Tibial nerve (tissue), 4 donors: ENCODE results near the gene ENTPD1. TPM values are rescaled to one million over a fixed set of nuclear protein-coding genes. Genes with fewer than 3 reads are reported as not detected.
A peak's percentile ranks its signal among the peaks of the same experiment; 100 is the strongest.

Source experiments
- DNase-seq, 2 donors: peaks; one replicate each; pipeline ENCODE4 v3.0.0-alpha.2; 2019; ENCODE audit warnings: low spot score in 2 of 2
- H3K27ac ChIP-seq, 4 donors: fragments of 200-600 bp; sonication (generic) in 3 of 4; one replicate each; pipeline ENCODE4 v1.5.1; 2017 to 2019; ENCODE audit warnings: mild to moderate bottlenecking in 1 of 4
- H3K27me3 ChIP-seq, 2 donors: fragments of 200-600 bp; sonication (generic) in 1 of 2; one replicate each; pipeline versions ENCODE4 v1.5.1 to v1.6.0; 2017 to 2019
- H3K36me3 ChIP-seq, 3 donors: fragments of 200-600 bp; sonication (generic); one replicate each; pipeline ENCODE4 v1.5.1; 2018 to 2019
- H3K4me1 ChIP-seq, 4 donors: fragments of 200-600 bp; sonication (generic) in 3 of 4; one replicate each; pipeline ENCODE4 v1.5.1; 2017 to 2019
- H3K4me3 ChIP-seq, 4 donors: fragments of 200-600 bp; sonication (generic) in 3 of 4; one replicate each; pipeline ENCODE4 v1.5.1; 2017 to 2019; ENCODE audit warnings: mild to moderate bottlenecking in 1 of 4, moderate library complexity in 1 of 4
- H3K9me3 ChIP-seq, 4 donors: fragments of 200-600 bp; sonication (generic) in 3 of 4; one replicate each; pipeline ENCODE4 v1.5.1; 2017 to 2019
- EP300 ChIP-seq, 2 donors: sonication (generic); formaldehyde crosslinking; IDR thresholded peaks; one replicate each; pipeline ENCODE4 v1.6.1; 2017; ENCODE audit warnings: antibody characterized with exemption in 2 of 2, mild to moderate bottlenecking in 1 of 2
- POLR2A ChIP-seq, 2 donors: fragments of 450-650 bp; IDR thresholded peaks; one replicate each; pipeline ENCODE4 v1.6.1; 2017; ENCODE audit warnings: antibody characterized with exemption in 2 of 2, mild to moderate bottlenecking in 2 of 2, moderate library complexity in 2 of 2
- WGBS, 2 donors: methylation state at CpG; one replicate each; pipeline ENCODE4 v1.1.5; 2018; 5-methylcytosine and 5-hydroxymethylcytosine counted together
- total RNA-seq, 4 donors: library from RNA; depleted of rRNA; stranded (reverse); fragments of >200 nt; gene quantifications; one replicate each; pipeline ENCODE4 v1.1.0, GENCODE V29; 2016
- TF ChIP-seq, protein P1 (sequence below), 5 experiments: fragments of 200-600 bp in 3 of 5; fragments of 450-650 bp in 2 of 5; sonication (generic) in 3 of 5; IDR thresholded peaks; one replicate each; pipeline ENCODE4 v1.5.1; 2016 to 2019; ENCODE audit warnings: antibody characterized with exemption in 5 of 5, mild to moderate bottlenecking in 3 of 5, moderate library complexity in 2 of 5

The ENTPD1 gene
- total RNA-seq, 4 donors from 2014 or later = 12.6 to 33.0 (median 26.1) TPM

DNA sequence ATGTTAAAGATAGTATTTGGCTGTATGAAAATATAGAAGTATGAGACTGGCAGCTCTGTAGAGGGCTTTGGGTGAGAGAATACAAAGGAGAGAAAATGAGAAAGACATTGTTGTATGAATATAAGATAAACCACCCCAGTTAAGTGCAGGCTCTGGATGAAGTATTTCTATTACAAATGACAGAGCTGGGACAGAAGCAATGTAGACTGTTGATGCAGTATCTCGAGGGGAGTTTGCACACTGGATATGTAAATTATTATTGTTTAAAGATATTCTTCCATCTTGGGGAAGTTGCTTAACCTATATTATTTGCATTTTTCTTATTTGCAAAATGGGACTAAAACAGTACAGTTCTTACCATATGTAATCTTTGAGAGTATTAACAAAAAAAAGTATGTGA is 31.5 kb downstream of the ENTPD1 start:
- Histone ChIP-seq H3K9me3 (no peaks in the 10 kb centered on the region), H3K27me3 (no peaks in the 10 kb centered on the region), H3K36me3 (no peaks in the 10 kb centered on the region), H3K27ac (no peak overlapping the region), H3K4me3 (no peak overlapping the region), H3K4me1 (peaks cover 0 to 14% (median 6%) of the 10 kb centered on the region in 4 donors)
- TF ChIP-seq EP300 (IDR thresholded peaks at IDR 0.05) (no peak), POLR2A (IDR thresholded peaks at IDR 0.05) (no peak)
- TF ChIP-seq, protein P1, sequence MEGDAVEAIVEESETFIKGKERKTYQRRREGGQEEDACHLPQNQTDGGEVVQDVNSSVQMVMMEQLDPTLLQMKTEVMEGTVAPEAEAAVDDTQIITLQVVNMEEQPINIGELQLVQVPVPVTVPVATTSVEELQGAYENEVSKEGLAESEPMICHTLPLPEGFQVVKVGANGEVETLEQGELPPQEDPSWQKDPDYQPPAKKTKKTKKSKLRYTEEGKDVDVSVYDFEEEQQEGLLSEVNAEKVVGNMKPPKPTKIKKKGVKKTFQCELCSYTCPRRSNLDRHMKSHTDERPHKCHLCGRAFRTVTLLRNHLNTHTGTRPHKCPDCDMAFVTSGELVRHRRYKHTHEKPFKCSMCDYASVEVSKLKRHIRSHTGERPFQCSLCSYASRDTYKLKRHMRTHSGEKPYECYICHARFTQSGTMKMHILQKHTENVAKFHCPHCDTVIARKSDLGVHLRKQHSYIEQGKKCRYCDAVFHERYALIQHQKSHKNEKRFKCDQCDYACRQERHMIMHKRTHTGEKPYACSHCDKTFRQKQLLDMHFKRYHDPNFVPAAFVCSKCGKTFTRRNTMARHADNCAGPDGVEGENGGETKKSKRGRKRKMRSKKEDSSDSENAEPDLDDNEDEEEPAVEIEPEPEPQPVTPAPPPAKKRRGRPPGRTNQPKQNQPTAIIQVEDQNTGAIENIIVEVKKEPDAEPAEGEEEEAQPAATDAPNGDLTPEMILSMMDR (IDR thresholded peaks at IDR 0.05) = no peak
- 90 to 91% methylated on average over 1 of the region's 1 CpG for WGBS, 2 donors
- DNase-seq = no peak

DNA sequence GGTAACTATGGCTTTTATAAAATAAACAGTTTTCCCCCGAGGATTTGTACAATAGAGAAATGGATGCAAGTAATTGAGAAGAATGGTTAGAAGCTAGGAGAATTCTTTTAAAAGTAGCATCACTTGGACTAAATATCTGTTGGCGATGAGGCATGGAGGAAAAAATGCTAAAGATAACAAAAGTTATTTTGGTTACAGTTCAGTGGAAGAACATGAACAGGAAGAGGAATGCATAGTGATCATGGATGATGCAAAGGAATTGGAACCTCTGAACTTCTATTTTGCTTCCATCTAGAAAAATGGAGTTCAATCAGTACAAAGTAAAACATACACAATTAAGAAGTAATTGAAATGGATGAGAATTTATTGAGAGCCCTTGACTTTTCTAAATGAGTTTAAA is 32.9 kb downstream of the ENTPD1 start:
- Histone ChIP-seq H3K4me3 (no peak overlapping the region), H3K27me3 (no peaks in the 10 kb centered on the region), H3K27ac (no peak overlapping the region), H3K4me1 (peaks cover 0 to 21% (median 14%) of the 10 kb centered on the region in 4 donors), H3K9me3 (no peaks in the 10 kb centered on the region), H3K36me3 (no peaks in the 10 kb centered on the region)
- WGBS, 2 donors = 48 to 60% methylated on average over 2 of the region's 2 CpGs
- TF ChIP-seq, protein P1 (IDR thresholded peaks at IDR 0.05) = no peak
- TF ChIP-seq POLR2A (IDR thresholded peaks at IDR 0.05) (no peak), EP300 (IDR thresholded peaks at IDR 0.05) (no peak)
- no peak for DNase-seq

DNA sequence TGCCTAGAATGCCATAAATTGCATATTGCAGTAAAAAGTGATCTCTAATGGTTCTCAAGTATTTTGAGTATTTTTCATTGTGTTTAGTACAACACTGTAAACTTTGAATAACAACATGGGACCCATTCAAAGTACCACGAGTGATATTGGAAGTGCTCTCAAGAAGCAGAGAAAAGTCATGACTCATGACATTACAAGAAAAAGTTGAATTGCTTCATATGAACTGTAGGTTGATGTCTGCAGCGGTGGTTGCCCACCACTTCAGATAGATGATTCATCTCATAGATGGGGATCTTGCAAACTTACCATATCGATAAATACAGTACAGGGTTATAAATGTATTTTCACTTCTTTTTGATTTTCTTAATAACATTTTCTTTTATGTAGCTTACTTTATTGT is 33.9 kb downstream of the ENTPD1 start:
- TF ChIP-seq POLR2A (IDR thresholded peaks at IDR 0.05) = no peak
- TF ChIP-seq, protein P1 (IDR thresholded peaks at IDR 0.05) = no peak

DNA sequence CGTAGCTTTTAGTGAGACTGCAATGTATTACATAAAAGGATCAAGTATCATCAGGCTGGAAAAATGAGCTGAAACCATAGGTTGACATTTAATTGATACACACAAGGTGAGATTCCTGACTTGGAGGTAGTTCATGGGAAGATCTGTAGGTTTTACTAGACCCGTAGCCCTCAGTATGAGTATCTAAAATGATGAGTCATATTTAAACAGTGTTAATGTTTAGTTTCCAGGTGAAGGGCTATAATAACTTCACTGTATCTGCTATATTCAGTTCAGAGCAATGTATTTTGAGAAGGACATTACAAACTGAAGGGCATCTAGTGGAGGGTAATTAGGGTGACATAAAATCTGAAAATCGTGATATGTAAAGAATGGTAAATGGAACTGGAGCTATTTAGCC is 35.0 kb downstream of the ENTPD1 start:
- no peaks in the 10 kb centered on the region for H3K36me3 ChIP-seq
- H3K4me3 ChIP-seq = no peak overlapping the region
- TF ChIP-seq, protein P1 (IDR thresholded peaks at IDR 0.05) = no peak
- TF ChIP-seq POLR2A (IDR thresholded peaks at IDR 0.05) = no peak
- TF ChIP-seq EP300 (IDR thresholded peaks at IDR 0.05) = no peak
- no peak for DNase-seq
- peaks cover 0 to 28% (median 19%) of the 10 kb centered on the region in 4 donors for H3K4me1 ChIP-seq
- H3K27me3 ChIP-seq = no peaks in the 10 kb centered on the region
- H3K9me3 ChIP-seq = no peaks in the 10 kb centered on the region
- WGBS, 2 donors = 68 to 94% methylated on average over 3 of the region's 3 CpGs
- H3K27ac ChIP-seq = no peak overlapping the region

More for the DNA sequence above, 33.9 kb downstream of the ENTPD1 start:
- Histone ChIP-seq H3K27me3 (no peaks in the 10 kb centered on the region), H3K27ac (no peak overlapping the region), H3K36me3 (no peaks in the 10 kb centered on the region), H3K9me3 (no peaks in the 10 kb centered on the region), H3K4me3 (no peak overlapping the region), H3K4me1 (peaks cover 0 to 25% (median 18%) of the 10 kb centered on the region in 4 donors)
- 74 to 76% methylated on average over 3 of the region's 3 CpGs for WGBS, 2 donors
- no peak for DNase-seq

DNA sequence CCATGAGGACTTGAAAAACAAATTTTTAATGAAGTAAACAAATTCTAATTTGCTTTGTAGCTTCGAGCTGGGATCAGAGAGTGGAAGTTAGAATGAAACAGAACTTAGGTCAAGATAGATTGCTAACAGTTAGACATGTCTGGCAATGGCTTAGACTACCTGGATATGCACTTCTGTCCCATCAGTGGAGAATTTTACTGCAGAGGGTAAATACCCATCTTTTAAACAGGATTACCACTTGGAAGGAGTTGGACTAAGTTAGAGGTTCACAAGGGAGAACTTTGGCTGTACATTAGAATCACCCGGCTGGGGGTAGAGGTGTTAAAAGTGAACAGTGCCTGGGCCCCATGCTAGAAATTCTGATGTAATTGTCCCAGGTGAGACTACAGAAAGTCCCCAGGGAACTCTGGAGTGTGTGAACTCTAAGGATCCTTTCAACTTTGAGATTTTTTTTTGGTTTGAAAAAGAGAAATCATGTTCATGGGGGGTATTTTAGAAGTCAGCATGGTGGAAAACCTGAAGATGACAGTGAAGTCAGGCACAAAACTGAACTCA is 35.5 kb downstream of the ENTPD1 start:
- Histone ChIP-seq H3K4me3 (no peak overlapping the region), H3K4me1 (peaks cover 0 to 28% (median 19%) of the 10 kb centered on the region in 4 donors), H3K27ac (peak overlapping the region in 2 of 4 donors; percentile 79 to 83), H3K36me3 (no peaks in the 10 kb centered on the region), H3K27me3 (no peaks in the 10 kb centered on the region), H3K9me3 (no peaks in the 10 kb centered on the region)
- no peak for DNase-seq
- TF ChIP-seq, protein P1 (IDR thresholded peaks at IDR 0.05) = no peak
- TF ChIP-seq POLR2A (IDR thresholded peaks at IDR 0.05) = no peak
- TF ChIP-seq EP300 (IDR thresholded peaks at IDR 0.05) = no peak
- 88 to 93% methylated on average over 2 of the region's 2 CpGs for whole genome bisulfite sequencing, 2 donors
